Measurements from ENCODE around the gene PCGF6. TPM values are rescaled to one million over a fixed set of nuclear protein-coding genes. Genes with fewer than 3 reads are reported as not detected.

Gene PCGF6
- total and polyA plus RNA-seq, 10 donors, result 6.0 to 11.3 (median 8.6) TPM

GRCh38 chr10:103276251-103276895 lies 74.6 kb downstream of the PCGF6 start:
- peak overlapping the region in 7 of 8 donors; percentile 21 to 60 (median 30) for H3K4me3 ChIP-seq
- peaks cover 0 to 82% (median 51%) of the 10 kb centered on the region in 7 donors for H3K27me3 ChIP-seq (replicated peaks in 1 of 7)
- peaks cover 0 to 3% (median 0%) of the 10 kb centered on the region in 8 donors for H3K9me3 ChIP-seq
- TF ChIP-seq POLR2A (IDR thresholded peaks at IDR 0.05) (no peak), POLR2AphosphoS5 (IDR thresholded peaks at IDR 0.05) (no peak), CTCF (IDR thresholded peaks at IDR 0.05 in 8 of 11, conservative IDR thresholded peaks at IDR 0.05 in 3 of 11) (no peak)
- H3K36me3 ChIP-seq, result no peaks in the 10 kb centered on the region
- intact Hi-C loops (cut with DNase I; ENCODE audit: low total_unique reads), result no loop called here
- H3K27ac ChIP-seq, result no peak overlapping the region
- 13 to 16% (median 14%) methylated on average over 20 to 21 of the region's 21 CpGs for WGBS, 5 donors
- DNase-seq, result no peak
- H3K4me1 ChIP-seq, result peaks cover 7 to 22% (median 17%) of the 10 kb centered on the region in 6 donors

DNA sequence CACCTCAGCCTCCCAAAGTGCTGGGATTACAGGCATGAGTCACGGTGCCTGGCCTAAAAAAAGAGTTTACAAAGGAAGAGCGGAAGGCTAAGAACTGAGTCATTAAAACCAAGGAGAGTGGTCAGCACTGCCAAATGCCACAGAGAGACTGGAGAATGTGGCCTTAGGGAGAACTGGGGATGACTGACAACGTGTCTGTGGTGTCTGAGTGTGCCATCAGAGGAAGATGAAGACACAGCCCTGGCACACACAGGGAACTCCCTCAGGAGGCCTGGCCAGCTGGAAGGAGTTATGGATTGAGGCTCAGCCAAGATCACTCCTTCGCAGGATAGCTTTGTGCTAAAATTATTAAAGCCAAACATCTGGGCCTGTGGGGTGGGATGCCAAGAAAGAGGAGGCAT lies 77.9 kb downstream of the PCGF6 start:
- H3K4me1 ChIP-seq, result peaks cover 7 to 20% (median 16%) of the 10 kb centered on the region in 6 donors
- no peak overlapping the region for H3K27ac ChIP-seq
- peaks cover 0 to 2% (median 0%) of the 10 kb centered on the region in 8 donors for H3K9me3 ChIP-seq
- no peak overlapping the region for H3K4me3 ChIP-seq
- TF ChIP-seq POLR2A (IDR thresholded peaks at IDR 0.05), result no peak
- no peak for TF ChIP-seq POLR2AphosphoS5 (IDR thresholded peaks at IDR 0.05)
- no peak for TF ChIP-seq CTCF (IDR thresholded peaks at IDR 0.05 in 8 of 11, conservative IDR thresholded peaks at IDR 0.05 in 3 of 11)
- peaks cover 0 to 75% (median 29%) of the 10 kb centered on the region in 7 donors for H3K27me3 ChIP-seq (replicated peaks in 1 of 7)
- no peaks in the 10 kb centered on the region for H3K36me3 ChIP-seq
- 58 to 72% (median 69%) methylated on average over 4 of the region's 4 CpGs for WGBS, 5 donors
- DNase-seq, result no peak
- intact Hi-C loops (cut with DNase I; ENCODE audit: low total_unique reads), result no loop called here

- DNase-seq, result no peak
- Histone ChIP-seq H3K9me3 (no peaks in the 10 kb centered on the region), H3K4me1 (no peaks in the 10 kb centered on the region), H3K27ac (no peak overlapping the region), H3K4me3 (no peak overlapping the region), H3K27me3 (replicated peaks in 1 of 7) (peaks cover 0 to 78% (median 6%) of the 10 kb centered on the region in 7 donors), H3K36me3 (no peaks in the 10 kb centered on the region)
- intact Hi-C loops (cut with DNase I; ENCODE audit: low total_unique reads), result no loop called here
- WGBS, 5 donors, result 32 to 36% (median 34%) methylated on average over 11 of the region's 11 CpGs
- TF ChIP-seq POLR2A (IDR thresholded peaks at IDR 0.05) (no peak), CTCF (IDR thresholded peaks at IDR 0.05 in 8 of 11, conservative IDR thresholded peaks at IDR 0.05 in 3 of 11) (no peak), POLR2AphosphoS5 (IDR thresholded peaks at IDR 0.05) (no peak)
These were observed 85.1 kb downstream of the PCGF6 start for GRCh38 chr10:103265717-103266329.

- intact Hi-C loops (cut with DNase I; ENCODE audit: low total_unique reads), result no loop called here
- H3K27ac ChIP-seq, result no peak overlapping the region
- no peaks in the 10 kb centered on the region for H3K36me3 ChIP-seq
- peaks cover 0 to 21% (median 5%) of the 10 kb centered on the region in 8 donors for H3K9me3 ChIP-seq
- H3K4me3 ChIP-seq, result no peak overlapping the region
- no peaks in the 10 kb centered on the region for H3K4me1 ChIP-seq
- TF ChIP-seq POLR2AphosphoS5 (IDR thresholded peaks at IDR 0.05) (no peak), POLR2A (IDR thresholded peaks at IDR 0.05) (no peak), CTCF (IDR thresholded peaks at IDR 0.05 in 8 of 11, conservative IDR thresholded peaks at IDR 0.05 in 3 of 11) (no peak)
- DNase-seq, result no peak
- WGBS, 5 donors, result 70 to 89% (median 82%) methylated on average over 3 of the region's 3 CpGs
- peaks cover 0 to 45% (median 0%) of the 10 kb centered on the region in 7 donors for H3K27me3 ChIP-seq (replicated peaks in 1 of 7)
These were observed 88.7 kb downstream of the PCGF6 start for GRCh38 chr10:103262229-103262628.
